Fibroblast of lung (primary cell): ENCODE results near the gene FAAP100. TPM values are rescaled to one million over a fixed set of nuclear protein-coding genes. Genes with fewer than 3 reads are reported as not detected.
A peak's percentile ranks its signal among the peaks of the same experiment; 100 is the strongest.

Experiments used
- DNase-seq, 2 donors: peaks; one replicate each; pipeline versions ENCODE4 v3.0.0 to v3.0.0-alpha.2; 2010; ENCODE audit warnings: low read depth in 2 of 2
- H2AFZ ChIP-seq: 2 replicates; pipeline ENCODE4 v1.5.1; 2012; ENCODE audit warnings: low read length, control low read depth, inconsistent platforms
- H3K27ac ChIP-seq: 2 replicates; pipeline ENCODE4 v1.5.1; 2011; ENCODE audit warnings: low read length, control low read depth; ENCODE audit not compliant: insufficient read depth
- H3K27me3 ChIP-seq: 2 replicates; pipeline ENCODE4 v1.5.1; 2011; ENCODE audit warnings: mild to moderate bottlenecking, low read length; ENCODE audit not compliant: control insufficient read depth, insufficient read depth
- H3K36me3 ChIP-seq: 2 replicates; pipeline ENCODE4 v1.5.1; 2011; ENCODE audit warnings: low read length; ENCODE audit not compliant: control insufficient read depth, insufficient read depth
- H3K4me1 ChIP-seq: 2 replicates; pipeline ENCODE4 v1.5.1; 2011; ENCODE audit warnings: low read length; ENCODE audit not compliant: control insufficient read depth, insufficient read depth; ENCODE audit errors: extremely low read depth
- H3K4me2 ChIP-seq: 2 replicates; pipeline ENCODE4 v1.5.1; 2011; ENCODE audit warnings: low read length, control low read depth; ENCODE audit not compliant: insufficient read depth; ENCODE audit errors: extremely low read depth
- H3K4me3 ChIP-seq, 4 experiments: fragments of 200-600 bp in 1 of 4; sonication (generic) in 1 of 4; replicated peaks in 1 of 4; 2 replicates each; pipeline ENCODE4 v1.5.1; 2011 to 2016; ENCODE audit warnings: low read length in 4 of 4, low read depth in 3 of 4, mild to moderate bottlenecking in 3 of 4, control low read depth in 2 of 4, inconsistent platforms in 1 of 4, mixed read lengths in 1 of 4; ENCODE audit not compliant: insufficient read depth in 1 of 4; ENCODE audit errors: control extremely low read depth in 1 of 4
- H3K79me2 ChIP-seq: 2 replicates; pipeline ENCODE4 v1.5.1; 2012; ENCODE audit warnings: mild to moderate bottlenecking, low read length, inconsistent platforms; ENCODE audit not compliant: control insufficient read depth, insufficient read depth
- H3K9ac ChIP-seq: 2 replicates; pipeline ENCODE4 v1.5.1; 2011; ENCODE audit warnings: mild to moderate bottlenecking, low read length, control low read depth; ENCODE audit not compliant: insufficient read depth
- H3K9me3 ChIP-seq: 2 replicates; pipeline ENCODE4 v1.5.1; 2012; ENCODE audit warnings: low read depth, low read length; ENCODE audit not compliant: control insufficient read depth, insufficient read depth
- H4K20me1 ChIP-seq: 2 replicates; pipeline ENCODE4 v1.5.1; 2011; ENCODE audit warnings: low read length; ENCODE audit not compliant: control insufficient read depth, insufficient read depth; ENCODE audit errors: extremely low read depth
- CTCF ChIP-seq, 2 donors: IDR thresholded peaks in 1 of 2; conservative IDR thresholded peaks in 1 of 2; 1 replicate in 1 of 2; 2 replicates in 1 of 2; pipeline ENCODE4 v1.5.1; 2011 to 2012; ENCODE audit warnings: low read length in 2 of 2, control low read depth in 1 of 2, inconsistent platforms in 1 of 2, low read depth in 1 of 2, mild to moderate bottlenecking in 1 of 2
- EZH2 ChIP-seq: IDR thresholded peaks from 2 replicates; pipeline ENCODE4 v1.5.1; 2012; ENCODE audit warnings: low read length, control low read depth, mild to moderate bottlenecking; ENCODE audit errors: missing control alignments
- polyA plus RNA-seq, 2 donors: library from polyadenylated mRNA; depleted of rRNA in 1 of 2; stranded (reverse) in 1 of 2; unstranded in 1 of 2; fragments of >200 nt; gene quantifications; 2 replicates each; pipeline ENCODE4 v1.2.1, GENCODE V29; 2011 to 2012; ENCODE audit warnings: missing spikeins in 1 of 2
- total RNA-seq: library from RNA; depleted of rRNA; stranded (reverse); fragments of >200 nt; gene quantifications from 2 replicates; pipeline ENCODE4 v1.2.1, GENCODE V29; 2014

Gene FAAP100
- total and polyA plus RNA-seq, 2 donors (not counting 1 experiment from before 2014, with no cell fraction given) = 6.7 to 10.4 TPM

DNA sequence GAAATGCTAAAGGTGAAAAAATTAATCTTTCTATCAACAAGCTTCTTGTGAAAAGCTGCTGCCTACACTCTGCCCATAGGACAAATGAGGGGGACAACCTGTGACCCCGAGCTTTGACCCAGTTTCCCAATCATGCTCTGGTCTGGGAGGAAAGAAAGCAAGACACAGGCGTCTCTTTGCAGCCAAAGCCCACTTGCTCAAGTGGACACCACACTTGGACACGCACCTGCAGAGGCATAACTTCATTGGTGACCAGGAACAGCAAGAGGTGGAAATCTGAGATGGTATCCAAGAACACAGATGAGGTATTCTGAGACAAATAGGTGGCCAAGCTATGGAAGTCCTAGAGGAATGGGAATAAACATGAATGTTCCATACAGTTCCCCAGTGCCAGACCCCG lies 15.0 kb upstream of the FAAP100 start:
- Histone ChIP-seq H3K4me2 (peak overlapping the region; percentile 79), H3K79me2 (peaks cover 2% of the 10 kb centered on the region), H3K36me3 (peaks cover 38% of the 10 kb centered on the region), H3K4me3 (peak overlapping the region in 3 of 4 experiments; percentile 6 to 30 (median 20)), H2AFZ (no peak overlapping the region), H3K9ac (no peak overlapping the region), H3K27ac (peak overlapping the region; percentile 55), H3K27me3 (no peaks in the 10 kb centered on the region), H3K4me1 (peaks cover 32% of the 10 kb centered on the region), H4K20me1 (no peaks in the 10 kb centered on the region), H3K9me3 (no peaks in the 10 kb centered on the region)
- no peak for DNase-seq
- TF ChIP-seq EZH2 (no peak), CTCF (conservative IDR thresholded peaks at IDR 0.05 in 1 of 2, IDR thresholded peaks at IDR 0.05 in 1 of 2; ENCODE audit: low read depth in 1 of 2, low read length in 2 of 2) (no peak)

DNA sequence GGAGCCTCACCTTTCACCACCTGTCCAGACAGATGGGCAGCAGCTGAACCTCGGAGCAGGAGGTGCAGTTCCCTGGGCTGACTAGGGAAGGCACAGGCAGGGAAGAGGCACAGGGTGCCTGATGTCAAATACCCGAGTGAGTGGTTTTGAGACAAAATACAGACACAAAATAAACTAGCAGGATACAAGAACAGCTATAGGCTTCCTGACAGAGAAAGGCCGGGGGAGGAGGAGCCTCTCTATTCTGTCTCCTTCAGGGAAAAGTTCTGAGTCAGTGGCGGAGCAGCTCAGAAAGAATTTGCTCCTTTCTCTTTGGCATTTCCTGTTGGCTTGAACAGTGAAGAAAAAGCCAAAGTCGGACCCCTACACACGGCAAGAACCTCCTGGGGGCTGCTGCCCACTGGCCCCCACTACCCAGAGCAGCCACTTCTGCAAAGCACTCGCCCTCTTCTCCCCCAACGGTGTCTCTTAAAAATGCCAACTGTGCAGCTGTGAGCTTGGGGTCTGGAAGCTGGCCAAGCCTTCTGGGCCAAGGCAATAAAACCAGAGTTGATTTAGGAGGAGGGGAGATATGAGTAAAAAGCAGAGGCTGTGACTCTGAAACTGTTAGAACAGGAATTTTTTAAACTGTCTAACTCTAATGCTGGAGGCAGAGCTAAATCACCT lies 14.4 kb upstream of the FAAP100 start:
- no peaks in the 10 kb centered on the region for H3K9me3 ChIP-seq
- peak overlapping the region; percentile 55 for H3K27ac ChIP-seq
- peak; percentile 89 to 98 for DNase-seq
- no peak overlapping the region for H3K9ac ChIP-seq
- H3K4me2 ChIP-seq = peak overlapping the region; percentile 79
- peak overlapping the region in 3 of 4 experiments; percentile 5 to 34 (median 20) for H3K4me3 ChIP-seq
- H3K36me3 ChIP-seq = peaks cover 34% of the 10 kb centered on the region
- H4K20me1 ChIP-seq = no peaks in the 10 kb centered on the region
- TF ChIP-seq CTCF (conservative IDR thresholded peaks at IDR 0.05 in 1 of 2, IDR thresholded peaks at IDR 0.05 in 1 of 2; ENCODE audit: low read depth in 1 of 2, low read length in 2 of 2) (no peak), EZH2 (no peak)
- peaks cover 2% of the 10 kb centered on the region for H3K79me2 ChIP-seq
- H3K4me1 ChIP-seq = peaks cover 32% of the 10 kb centered on the region
- H3K27me3 ChIP-seq = no peaks in the 10 kb centered on the region
- H2AFZ ChIP-seq = no peak overlapping the region

DNA sequence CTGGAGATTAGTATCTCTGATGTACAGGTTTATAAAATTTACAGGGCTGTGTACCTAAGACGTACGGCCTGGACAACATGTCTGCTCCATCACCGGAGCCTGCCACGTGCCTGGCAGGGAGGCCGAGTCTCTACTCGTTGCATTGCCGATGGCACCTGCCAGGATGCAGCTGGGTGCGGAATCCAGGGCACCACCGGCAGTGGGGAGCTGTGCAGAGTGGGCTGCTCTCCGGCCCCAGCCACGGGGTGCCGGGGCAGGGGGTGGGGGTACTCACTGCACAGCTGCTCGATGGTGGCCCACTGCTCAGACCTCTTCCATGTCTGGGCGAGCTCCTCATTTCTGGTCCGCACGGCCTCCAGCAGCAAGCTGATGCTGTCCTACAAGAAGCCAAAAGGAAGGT lies 13.1 kb upstream of the FAAP100 start:
- Histone ChIP-seq H3K79me2 (peaks cover 2% of the 10 kb centered on the region), H3K4me2 (no peak overlapping the region), H3K4me1 (peaks cover 35% of the 10 kb centered on the region), H4K20me1 (no peaks in the 10 kb centered on the region), H3K9me3 (no peaks in the 10 kb centered on the region), H3K27me3 (no peaks in the 10 kb centered on the region), H2AFZ (no peak overlapping the region), H3K4me3 (no peak overlapping the region), H3K9ac (no peak overlapping the region), H3K36me3 (peaks cover 23% of the 10 kb centered on the region), H3K27ac (no peak overlapping the region)
- DNase-seq = no peak
- TF ChIP-seq CTCF (conservative IDR thresholded peaks at IDR 0.05 in 1 of 2, IDR thresholded peaks at IDR 0.05 in 1 of 2; ENCODE audit: low read depth in 1 of 2, low read length in 2 of 2) (no peak), EZH2 (no peak)
